NCI-H1105 treated with DMSO at 0.1 percent for 48 hours (cell line): ENCODE measurements around the gene RAE1.

ENCODE experiments used
- DNase-seq: peaks from one replicate; lab custom pipeline; 2025; lab: John Stamatoyannopoulos, UW

RAE1 gene

DNA sequence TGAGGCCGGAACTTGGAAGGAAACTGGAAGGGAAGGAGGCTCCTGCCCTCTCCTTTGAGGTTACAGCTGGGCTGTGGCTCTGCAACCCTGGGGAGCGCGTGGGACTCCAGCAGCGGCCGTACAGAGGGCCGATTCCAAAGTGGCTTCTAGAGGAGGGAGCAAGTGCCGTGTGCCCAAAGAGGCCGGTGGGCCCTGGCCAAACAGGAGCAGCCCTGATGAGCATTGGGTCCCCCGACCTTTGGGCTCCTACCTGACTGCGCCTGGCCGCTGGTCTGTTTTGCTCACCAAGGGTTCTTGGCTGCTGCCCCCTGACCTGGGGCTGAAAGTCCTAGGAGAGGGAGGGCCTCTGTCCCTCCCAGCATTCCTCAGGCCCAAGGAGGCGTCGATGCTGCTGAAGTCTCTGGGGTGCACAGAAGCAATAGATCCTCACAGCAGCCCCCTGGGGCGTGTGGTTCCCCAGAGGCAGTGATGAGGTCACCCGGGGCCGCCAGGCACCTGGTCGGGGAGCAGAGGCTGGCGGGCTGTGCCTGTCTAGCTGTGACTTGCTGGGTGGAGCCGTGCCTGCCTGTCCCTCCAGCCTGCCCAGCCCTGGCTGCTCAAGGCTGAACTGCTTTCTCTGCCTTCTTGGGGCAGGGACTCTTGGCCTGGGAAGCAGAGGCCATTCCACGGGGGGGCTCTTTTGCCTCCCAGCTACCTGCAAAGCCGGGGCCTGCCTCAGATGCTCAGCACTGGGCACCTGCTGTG lies 49.9 kb downstream of the RAE1 start:
- no peak for DNase-seq

DNA sequence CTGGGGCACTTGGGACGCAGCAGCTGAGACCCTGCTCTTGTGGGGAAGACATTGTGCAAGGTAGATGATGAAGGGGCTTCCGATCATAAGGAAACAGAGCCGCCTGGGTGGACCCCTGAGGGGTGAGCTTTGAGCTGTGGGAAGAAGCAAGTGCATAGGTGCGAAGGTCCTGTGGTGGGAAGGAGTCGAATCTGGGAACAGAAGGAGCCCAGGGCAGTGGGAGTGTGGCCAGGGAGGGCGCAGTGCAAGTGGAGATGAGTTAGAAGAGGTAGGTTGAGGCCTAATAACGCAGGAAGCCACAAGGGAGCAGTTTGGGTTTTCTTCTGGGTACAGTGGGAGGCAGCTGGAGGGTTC lies 50.5 kb downstream of the RAE1 start:
- DNase-seq: no peak

DNA sequence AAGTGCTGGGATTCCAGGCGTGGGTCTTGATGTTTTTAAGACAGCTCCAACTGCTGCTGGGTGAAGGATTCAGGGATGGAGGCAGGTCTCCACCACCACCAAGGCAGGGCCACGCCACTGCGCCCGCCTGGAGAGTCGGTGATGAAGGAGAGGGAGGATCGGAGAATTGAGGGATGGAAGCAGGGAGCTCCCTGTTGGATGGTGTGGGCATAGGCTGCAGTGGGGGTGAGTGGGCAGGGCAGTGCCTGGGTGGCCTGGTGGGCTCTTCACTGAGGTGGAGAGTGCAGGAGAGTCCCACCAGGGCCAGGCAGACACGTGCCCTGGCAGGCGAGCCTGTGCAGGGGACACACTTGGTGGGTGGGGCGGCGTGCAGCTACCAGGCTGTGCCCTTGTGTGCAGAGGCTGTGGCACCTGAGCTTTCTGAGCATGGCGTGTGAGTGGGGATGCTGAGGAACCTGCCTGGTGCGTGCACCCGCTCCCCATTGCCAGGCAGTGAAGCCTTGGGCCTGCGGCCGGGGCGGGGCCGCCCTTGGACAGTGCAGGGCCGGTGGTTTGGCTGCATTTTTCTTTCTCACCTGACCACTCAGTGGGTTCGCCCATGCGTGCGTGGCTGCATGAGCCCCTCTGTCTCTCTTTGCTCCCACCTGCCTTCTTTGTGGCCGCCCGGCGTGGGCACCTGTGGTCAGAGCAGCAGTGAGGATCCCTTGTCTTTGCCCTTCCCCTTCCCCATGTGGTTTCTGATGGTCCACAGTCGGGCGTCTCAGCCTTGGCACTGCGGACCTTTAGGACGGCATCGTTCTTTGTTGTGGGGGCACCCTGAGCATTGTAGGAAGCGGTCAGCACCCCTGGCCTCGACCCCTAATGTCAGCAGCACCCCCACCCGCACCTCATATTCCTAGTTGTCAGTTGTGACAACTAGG lies 51.4 kb downstream of the RAE1 start:
- no peak for DNase-seq

DNA sequence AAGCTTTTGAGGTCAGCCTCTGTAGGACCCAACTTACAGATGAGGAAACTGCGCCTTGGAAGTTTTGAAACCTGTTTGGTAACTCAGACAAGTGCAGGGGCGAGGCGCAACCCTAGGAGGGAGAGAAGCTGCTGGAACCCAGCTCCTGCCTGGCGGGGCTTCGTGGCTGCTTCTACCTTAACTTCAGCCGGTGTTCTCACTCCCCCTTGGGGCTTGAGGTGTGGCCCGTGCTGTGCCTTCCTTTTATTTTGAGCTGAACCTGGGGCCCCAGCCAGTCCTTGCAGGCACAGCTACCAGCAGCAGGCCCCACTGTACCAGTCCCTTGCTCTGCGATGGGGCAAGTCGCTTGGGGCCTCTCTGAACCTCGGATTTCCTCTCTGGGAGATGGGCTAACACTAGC lies 52.2 kb downstream of the RAE1 start:
- no peak for DNase-seq

DNA sequence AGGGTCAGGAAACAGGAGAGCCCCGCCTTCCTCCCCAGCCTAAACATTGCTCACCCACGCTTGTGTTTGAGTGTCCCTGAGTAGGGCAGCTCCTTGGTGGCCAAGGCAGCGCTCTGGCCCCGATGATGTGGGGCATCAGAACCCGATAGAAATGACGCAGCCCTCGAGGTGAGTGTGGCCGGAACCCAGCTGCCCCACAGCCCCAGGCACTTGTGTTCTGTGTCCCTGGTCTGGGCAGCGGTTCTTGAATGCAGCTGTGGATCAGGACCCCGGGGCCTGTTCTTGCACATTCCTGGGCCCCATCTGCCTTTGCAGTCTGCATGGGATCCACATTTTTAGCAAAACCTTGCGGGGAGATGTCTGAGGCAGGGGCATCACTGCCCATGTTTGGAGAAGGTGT lies 53.0 kb downstream of the RAE1 start:
- no peak for DNase-seq

DNA sequence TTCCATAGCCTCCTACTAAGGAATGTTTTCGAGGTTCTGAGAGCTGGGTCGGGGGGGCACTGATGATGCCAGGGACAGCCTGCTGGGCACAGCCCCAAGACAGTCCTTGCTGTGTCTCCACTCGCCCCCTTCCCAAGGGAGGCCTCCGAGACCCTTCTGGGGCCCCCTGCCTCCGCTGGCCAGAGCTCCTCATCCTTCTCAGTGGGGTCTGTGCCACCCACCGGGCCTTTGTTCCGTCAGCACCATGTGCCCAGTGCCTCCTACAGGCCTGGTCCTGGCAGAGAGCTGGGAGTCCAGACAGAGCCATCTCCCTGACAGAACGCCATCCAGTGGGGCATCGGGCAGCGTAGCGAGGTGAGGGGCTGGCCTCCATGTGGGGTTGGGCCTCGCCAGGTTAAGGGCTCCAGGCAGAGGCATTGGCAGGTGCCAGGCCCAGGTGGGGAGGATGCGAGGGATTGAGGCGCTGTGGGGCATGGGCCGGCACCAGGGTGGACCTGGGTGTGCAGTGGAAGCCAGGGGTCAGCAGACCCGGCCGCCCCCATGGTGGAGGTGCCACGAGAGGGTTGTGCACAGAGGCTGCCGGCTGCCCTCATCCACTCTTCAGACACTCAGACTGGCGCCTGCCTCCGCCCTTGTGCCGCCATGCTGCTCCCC lies 53.5 kb downstream of the RAE1 start:
- no peak for DNase-seq

DNA sequence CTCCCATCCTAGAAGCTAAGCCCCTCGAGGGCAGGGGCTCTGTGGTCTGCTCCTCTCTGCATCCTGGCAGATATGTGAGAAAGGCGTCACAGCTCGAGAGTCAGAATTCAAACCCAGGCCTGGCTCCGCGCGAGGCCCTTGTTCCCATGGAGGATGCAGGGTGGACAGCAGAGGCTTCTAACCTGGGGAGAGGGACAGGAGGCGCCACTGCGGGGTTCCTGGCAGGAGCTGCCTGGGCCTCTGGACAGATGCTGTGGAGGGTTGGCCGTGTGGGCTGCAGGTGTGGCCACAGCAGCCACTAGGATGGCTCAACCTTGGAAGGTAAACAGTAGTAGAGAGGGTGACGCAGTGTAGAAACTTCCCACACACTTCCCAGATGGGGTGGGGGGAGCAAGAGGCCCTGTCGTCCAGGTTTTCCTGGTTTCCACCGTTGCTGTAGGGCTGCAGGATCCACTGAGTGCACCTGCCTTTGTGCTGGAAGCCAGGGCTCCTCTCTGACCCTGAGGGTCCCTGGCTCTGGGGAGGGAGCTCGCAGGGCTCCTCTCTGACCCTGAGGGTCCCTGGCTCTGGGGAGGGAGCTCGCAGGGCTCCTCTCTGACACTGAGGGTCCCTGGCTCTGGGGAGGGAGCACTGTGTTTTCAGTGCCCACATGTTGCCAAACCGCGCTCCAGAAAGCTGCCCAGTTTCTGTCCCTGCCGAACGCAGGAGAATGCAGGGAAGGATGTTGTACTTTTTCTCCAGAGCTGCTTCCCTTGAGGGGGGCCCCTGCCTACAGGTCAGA lies 54.4 kb downstream of the RAE1 start:
- no peak for DNase-seq

DNA sequence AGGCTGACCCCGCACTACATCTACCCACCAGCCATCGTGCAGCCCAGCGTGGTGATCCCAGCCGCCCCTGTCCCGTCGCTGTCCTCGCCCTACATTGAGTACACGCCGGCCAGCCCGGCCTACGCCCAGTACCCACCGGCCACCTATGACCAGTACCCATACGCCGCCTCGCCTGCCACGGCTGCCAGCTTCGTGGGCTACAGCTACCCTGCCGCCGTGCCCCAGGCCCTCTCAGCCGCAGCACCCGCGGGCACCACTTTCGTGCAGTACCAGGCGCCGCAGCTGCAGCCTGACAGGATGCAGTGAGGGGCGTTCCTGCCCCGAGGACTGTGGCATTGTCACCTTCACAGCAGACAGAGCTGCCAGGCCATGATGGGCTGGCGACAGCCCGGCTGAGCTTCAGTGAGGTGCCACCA lies 56.5 kb downstream of the RAE1 start:
- DNase-seq: no peak

DNA sequence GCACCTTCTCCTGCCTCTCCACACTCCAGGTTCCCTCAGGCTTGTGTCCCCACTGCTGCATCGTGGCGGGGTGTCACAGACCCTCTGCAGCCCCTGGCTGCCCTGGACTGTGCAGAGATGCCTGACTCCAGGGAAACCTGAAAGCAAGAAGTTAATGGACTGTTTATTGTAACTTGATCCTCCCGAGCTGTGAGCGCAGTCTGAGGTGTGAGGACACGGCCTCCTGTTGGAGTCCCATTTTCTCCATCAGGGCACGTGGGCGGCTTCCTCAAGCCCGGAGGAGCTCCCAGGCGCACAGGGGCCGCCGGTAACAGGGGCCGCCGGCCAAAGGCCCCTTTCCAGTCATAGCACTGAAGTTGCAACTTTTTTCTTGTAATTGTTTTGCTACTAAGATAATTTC lies 57.1 kb downstream of the RAE1 start:
- no peak for DNase-seq

DNA sequence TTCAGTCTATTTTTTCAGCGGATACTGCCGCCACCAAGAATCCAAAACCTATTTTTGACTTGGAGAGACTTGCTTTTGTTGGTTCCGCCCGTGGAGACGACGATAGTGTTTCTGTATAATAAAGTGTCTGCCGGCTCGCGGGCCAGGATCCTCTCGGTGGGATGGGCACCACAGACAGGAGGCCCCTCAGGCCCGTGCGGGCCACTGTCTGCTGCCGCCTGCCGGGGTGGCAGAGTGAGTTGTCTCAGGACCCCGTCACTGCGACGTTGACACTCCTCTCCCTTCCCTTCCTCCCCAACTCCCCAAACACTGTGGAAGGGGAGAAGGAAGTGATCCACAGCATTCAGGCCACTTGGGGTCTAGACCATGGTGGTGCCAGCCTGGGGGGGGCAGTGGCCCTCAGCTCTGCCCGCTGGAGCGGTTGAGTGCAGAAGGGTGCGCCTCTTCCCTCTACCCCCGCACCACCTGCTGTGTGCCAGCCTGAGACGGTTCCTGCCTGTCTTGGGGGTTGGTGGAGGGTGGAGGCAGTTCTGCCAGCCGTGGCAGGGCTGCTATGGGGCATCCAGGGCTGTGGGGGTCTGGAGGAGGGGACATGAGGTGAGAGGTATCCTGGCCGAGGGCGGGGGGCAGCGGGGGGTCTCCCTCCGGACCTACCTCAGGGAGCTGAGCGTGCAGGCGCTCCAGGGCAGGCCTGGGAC lies 57.6 kb downstream of the RAE1 start:
- DNase-seq: no peak

DNA sequence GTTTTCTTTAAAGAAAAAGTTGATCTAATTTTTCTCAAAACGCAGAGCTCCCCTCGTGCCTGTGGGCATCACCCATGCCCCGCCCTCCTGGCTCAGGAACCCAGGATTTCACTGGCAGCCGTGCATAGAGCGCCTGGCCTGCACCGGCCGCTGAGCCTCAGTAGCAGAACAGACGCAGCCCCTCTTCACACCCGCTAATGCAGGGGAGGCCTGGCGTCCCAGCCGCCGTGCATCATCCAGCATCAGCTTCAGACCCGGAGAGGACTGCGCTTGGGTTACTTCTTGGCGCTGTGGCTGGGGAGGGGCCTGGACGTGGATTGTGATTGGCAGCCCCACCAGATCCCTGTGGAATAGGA lies 58.2 kb downstream of the RAE1 start:
- DNase-seq: no peak

DNA sequence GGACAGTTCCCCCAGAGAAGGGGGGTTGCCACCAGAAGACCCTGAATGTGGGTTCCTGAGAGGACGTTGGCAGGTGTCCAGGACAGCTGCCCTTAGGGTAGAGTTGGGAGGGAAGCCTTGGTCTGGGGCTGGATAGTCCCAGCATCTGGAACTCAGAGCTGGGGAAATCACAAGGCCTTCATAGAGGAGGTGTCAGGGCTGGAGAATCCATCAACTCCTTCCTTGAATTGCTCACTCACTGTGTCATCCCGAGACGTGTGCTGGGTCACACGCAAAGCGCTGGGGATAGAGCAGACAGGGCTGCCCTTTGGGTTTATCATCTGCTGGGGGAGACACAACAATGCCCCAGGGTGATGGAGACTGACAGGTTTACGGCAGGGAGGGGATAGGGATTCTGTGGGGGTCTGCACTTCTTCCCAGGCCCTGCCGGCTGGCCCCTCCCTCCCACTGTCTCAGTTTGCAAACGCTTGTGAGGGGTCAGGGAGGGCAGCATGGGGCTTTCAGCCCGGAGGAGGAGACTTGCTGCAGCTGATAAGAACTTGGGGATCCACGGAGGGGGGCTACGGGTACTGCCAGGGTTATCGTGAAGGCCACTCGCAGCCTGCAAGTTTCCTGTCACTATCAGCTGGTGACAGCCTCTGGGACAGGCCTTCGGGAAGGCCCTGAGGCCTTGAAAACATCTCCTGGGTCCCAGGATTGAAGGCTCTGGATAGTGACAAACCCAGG lies 58.8 kb downstream of the RAE1 start:
- DNase-seq: no peak

DNA sequence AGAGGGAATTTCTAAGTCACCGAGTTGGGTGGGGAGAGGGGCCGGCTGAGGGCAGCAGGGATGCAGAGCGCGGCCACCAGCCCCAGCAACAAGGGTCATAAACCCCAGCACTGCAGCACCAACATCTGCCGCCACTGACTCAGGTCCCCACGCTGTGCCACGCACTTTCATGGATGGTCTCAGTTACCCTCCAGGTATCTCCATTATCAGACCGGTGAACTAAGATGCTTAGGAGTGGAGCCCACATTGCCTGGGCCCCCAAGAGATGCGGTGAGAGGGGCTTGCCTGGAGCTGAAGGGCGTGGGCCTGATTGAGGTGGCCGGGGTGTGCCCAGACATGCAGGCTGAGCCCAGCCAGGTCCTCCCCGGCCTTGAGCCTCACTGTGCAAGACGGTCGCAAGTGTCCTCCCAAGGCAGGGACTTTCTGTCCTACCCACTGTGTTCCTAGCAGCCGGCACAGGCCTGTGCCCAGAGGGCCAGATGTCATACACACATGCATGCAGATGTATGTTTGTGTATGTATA lies 59.4 kb downstream of the RAE1 start:
- no peak for DNase-seq

DNA sequence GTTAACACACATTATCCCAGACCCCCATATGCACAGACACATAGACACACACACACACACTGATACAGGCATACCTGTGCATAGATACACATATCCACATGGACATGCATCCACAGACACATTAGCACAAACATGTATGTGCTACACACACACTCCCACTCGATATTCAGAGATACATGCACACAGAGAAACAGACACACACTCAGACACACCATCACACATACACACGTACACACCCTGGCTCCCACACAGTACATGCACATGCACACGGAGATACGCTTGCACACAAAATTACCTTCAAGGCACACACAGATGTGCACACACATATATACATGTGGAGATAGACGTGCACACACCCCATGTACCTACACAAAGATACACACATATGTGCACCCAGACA lies 59.9 kb downstream of the RAE1 start:
- no peak for DNase-seq

DNA sequence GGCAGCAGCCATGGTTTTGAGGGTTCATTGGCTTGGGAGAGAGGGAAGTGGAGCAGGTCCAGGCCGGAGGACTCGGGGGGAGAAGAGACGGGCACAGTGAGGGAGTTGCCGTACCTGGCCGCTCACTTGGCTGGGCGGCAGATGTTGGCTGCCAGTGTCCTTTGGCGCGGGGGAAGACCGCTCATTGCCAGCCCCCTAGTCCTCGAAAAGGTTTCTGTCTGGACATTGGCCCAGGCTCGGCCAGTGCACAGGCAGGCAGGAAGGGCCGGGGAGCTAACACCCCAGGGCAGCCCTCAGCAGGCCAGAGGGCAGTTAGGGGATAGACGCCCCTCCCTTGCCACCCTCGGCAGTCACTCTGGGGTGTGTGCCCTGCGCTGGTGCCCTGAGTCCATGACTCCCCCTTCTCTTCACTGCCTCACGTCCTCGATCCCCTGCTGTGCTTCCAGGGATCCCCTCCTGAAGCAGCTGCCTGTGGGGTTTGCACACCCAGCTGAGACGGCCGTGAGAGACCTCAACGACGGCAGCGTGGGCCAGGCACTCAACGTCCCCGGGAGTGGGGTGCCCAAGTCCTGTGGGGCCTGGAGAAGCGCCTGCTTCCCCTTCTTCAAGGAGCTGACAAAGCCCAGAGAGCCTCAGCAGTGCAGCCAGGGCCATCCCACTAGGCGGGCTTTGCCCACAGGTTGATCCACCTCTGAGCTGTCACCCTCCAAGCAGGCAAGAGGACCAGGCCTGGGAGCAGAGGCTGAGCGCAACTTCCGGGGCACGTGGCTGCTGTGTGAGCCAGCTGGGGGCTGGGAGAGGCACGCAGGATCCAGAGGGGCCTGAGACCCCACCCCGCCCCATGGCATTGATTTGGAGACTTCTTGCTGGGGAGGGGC lies 60.6 kb downstream of the RAE1 start:
- DNase-seq: no peak

DNA sequence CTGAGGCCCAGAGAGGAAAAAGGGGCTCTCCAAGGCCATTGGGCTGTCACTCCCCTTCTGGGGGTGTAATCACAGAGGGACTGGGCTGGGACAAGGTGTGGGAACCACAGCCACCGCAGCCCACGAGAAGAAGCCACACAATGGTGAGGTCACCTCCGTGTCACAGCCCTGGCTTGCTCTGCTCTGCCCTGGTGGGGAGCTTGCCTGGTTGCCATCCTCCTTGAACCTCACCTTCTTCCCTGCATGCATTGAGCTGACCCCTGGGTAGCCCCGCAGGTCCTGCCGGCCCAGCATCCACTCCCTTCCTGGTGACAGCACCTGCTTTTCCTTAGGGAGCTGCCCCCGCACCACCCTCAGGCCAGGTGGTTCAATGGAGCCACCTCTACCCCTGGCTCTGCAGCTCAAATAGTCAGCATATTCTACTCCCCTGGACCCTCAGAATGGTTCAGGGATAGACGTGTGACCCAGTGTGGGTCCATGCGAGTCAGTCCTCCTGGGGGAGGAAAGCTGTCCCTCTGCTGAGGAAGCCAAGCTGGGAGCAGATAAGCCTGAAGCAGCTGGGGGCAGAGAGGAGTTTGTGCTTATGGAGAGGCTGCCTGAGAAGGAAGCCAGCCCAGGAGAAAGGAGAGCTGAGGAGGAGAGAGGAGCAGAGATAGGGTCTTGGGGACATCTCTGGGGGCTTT lies 61.4 kb downstream of the RAE1 start:
- no peak for DNase-seq

DNA sequence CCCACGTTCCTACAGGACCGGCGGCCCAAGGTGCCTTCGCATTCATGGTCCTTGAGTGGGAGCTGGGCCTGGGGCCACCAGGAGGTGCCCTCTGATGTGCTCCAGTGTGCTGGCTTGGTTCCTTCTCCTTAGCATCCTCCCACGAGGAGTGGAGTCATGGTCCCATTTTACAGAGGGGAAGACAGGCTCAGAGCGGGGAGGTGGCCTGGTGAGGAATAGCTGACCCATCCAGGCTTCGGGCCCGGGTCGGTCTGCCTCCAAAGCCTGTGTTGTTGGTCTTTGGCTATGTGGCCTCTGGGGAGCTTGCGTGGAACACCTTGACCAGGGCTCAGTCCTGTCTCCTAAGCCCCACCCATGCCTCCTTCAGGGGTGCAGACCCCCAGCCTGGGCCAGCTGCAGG lies 62.9 kb downstream of the RAE1 start:
- DNase-seq: no peak

DNA sequence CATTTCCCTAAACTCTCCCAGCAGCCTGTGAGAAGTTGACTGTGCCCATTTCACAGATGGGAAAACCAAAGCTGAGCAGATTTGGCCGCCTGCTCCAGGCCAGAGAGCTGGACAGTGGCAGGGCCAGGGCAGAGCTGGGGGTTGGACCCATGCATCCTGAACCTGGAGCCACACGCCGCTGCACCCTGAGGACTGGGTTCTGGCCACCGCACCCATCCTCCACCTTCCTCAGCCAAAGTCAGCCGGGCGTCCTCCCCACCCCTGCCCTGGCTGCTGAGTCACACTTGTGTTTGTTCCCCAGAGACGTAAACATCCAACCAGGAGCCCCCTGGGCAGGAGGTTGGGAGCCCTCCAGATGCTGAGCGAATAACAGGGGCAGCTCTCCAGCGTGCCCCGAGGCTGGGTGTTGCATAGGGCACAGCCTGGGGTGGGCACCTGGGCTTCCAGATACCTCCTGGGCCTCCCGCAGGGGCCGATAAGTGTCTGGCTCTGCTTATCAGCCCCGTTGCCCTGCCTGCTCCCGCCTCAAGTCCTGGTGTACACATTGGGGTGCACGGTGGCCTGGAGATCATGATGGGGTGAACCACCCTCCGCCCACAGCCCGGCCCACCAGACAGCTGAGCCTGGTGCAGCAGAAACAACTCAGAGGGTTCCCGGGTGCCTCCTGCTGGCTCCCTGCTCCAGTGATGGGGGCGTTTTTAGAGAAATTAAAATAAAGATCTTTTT lies 64.0 kb downstream of the RAE1 start:
- DNase-seq: no peak
